Stimulated activated CD4-positive, alpha-beta T cell treated with anti-CD3 and anti-CD28 coated beads, Interleukin-4, amount 100 ng/mL, for 4 hours (primary cell): ENCODE measurements around the gene MET.

Source experiments
- DNase-seq, 2 experiments: peaks; one replicate each; pipeline ENCODE4 v3.0.0-alpha.2; 2020

The MET gene

GRCh38 chr7:116786791-116787443, 114.9 kb downstream of the MET start:
- DNase-seq, result no peak

- DNase-seq, result no peak
Observed at GRCh38 chr7:116787881-116788280, 115.9 kb downstream of the MET start.

GRCh38 chr7:116788572-116789197, 116.7 kb downstream of the MET start:
- DNase-seq, result no peak

- DNase-seq, result no peak
Observed at GRCh38 chr7:116790025-116790424, 118.0 kb downstream of the MET start.

GRCh38 chr7:116792813-116793212, 120.8 kb downstream of the MET start:
- DNase-seq, result no peak

- DNase-seq, result no peak
Observed at GRCh38 chr7:116793795-116794340, 121.9 kb downstream of the MET start.

- DNase-seq, result no peak
Observed at GRCh38 chr7:116796471-116796870, 124.5 kb downstream of the MET start.

GRCh38 chr7:116797612-116798011, 125.6 kb downstream of the MET start:
- no peak for DNase-seq

- no peak for DNase-seq
Observed at GRCh38 chr7:116798232-116798631, 126.2 kb downstream of the MET start.

- DNase-seq, result no peak
Observed at GRCh38 chr7:116799916-116800315, 127.9 kb downstream of the MET start.

GRCh38 chr7:116800594-116800993, 128.6 kb downstream of the MET start:
- DNase-seq, result no peak

GRCh38 chr7:116801092-116801710, 129.2 kb downstream of the MET start:
- no peak for DNase-seq

- no peak for DNase-seq
Observed at GRCh38 chr7:116802144-116802745, 130.2 kb downstream of the MET start.

GRCh38 chr7:116802746-116803152, 130.8 kb downstream of the MET start:
- peak in 1 of 2 experiments; percentile 11 for DNase-seq

- no peak for DNase-seq
Observed at GRCh38 chr7:116804471-116804870, 132.5 kb downstream of the MET start.

- no peak for DNase-seq
Observed at GRCh38 chr7:116805100-116805544, 133.1 kb downstream of the MET start.

GRCh38 chr7:116806046-116806944, 134.3 kb downstream of the MET start:
- no peak for DNase-seq

GRCh38 chr7:116807011-116807560, 135.1 kb downstream of the MET start:
- no peak for DNase-seq

GRCh38 chr7:116809636-116810266, 137.8 kb downstream of the MET start:
- DNase-seq, result no peak

- no peak for DNase-seq
Observed at GRCh38 chr7:116810267-116811116, 138.5 kb downstream of the MET start.

GRCh38 chr7:116811768-116812167, 139.8 kb downstream of the MET start:
- DNase-seq, result no peak
